Measurements from ENCODE around the gene GRP. TPM values are rescaled to one million over a fixed set of nuclear protein-coding genes. Genes with fewer than 3 reads are reported as not detected.

GRP gene
- polyA plus RNA-seq, result under 1 TPM in 1 of 4 donors, not detected in 3; 0.18 TPM
- long read RNA-seq, donor 1, result 0 reads
- long read RNA-seq, donor 2, result 0 reads
- long read RNA-seq, donor 3, result 0 reads
- long read RNA-seq, donor 4, result 0 reads
- long read RNA-seq, donor 5, partial matches to known transcripts, result 0 of 1 reads
- long read RNA-seq, donor 5, other reads (novel, unspliced or antisense), result 0 of 1 reads
- long read RNA-seq, donor 6, partial matches to known transcripts, result 0 of 1 reads
- long read RNA-seq, donor 6, other reads (novel, unspliced or antisense), result 0 of 1 reads
- long read RNA-seq, donor 7, result 0 reads
- long read RNA-seq, donor 8, partial matches to known transcripts, result 0 of 1 reads
- long read RNA-seq, donor 8, other reads (novel, unspliced or antisense), result 0 of 1 reads
- long read RNA-seq, donor 9, result 0 reads
- long read RNA-seq, donor 10, partial matches to known transcripts, result 0 of 5 reads
- long read RNA-seq, donor 10, other reads (novel, unspliced or antisense), result 0 of 5 reads

DNA sequence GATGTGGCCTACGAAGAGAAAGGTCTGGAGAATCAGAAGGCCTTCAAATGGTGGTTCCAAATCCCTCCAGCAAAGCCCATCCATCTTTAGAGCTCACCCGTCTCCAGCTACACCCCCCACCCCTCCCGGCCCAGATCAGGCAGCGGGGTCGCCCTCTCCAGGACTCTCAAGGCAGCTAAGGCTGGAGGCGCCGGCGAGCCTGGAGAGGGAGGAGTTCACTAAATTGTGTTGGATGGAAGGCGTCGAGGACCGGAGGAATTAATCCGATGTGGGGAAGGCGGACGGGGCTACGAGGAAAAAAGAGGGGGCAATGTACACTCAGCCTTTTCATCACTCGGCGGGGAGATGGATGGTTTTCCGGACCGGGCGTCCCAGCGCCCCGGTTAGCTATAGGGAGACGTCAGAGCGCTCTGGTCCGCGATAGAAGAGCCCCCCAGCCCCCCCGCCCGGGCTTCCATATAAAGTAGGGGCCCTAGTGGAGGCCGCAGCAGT, at the start of gene GRP:
Gene GRP (plus strand): TSS at position 487 of the 492 bp plus-strand sequence. CDS start 108 bp downstream, outside the sequence.
- H3K27me3 ChIP-seq (ENCODE audit: control insufficient read depth in 3 of 3, insufficient read depth in 3 of 3, low read length in 3 of 3), result peaks cover 10 to 65% (median 29%) of the 10 kb centered on the region in 3 donors
- FAIRE-seq (no peak), DNase-seq (no peak)
- H3K9me3 ChIP-seq (ENCODE audit: control insufficient read depth in 2 of 2, insufficient read depth in 1 of 2, low read depth in 1 of 2, low read length in 1 of 2), result no peaks in the 10 kb centered on the region
- no peaks in the 10 kb centered on the region for H3K36me3 ChIP-seq (ENCODE audit: control insufficient read depth in 3 of 3, insufficient read depth in 2 of 3, low read depth in 1 of 3, low read length in 3 of 3)
- no peak within 1 kb of the TSS for H3K27ac ChIP-seq (ENCODE audit: low read depth in 1 of 3, low read length in 2 of 3)
- 4 to 13% (median 8%) methylated on average over 25 to 29 of the region's 29 CpGs for WGBS, 3 donors
- H3K4me3 ChIP-seq (ENCODE audit: low read depth in 1 of 3, low read length in 3 of 3), result no peak within 1 kb of the TSS
- H3K4me1 ChIP-seq (ENCODE audit: control insufficient read depth in 3 of 3, insufficient read depth in 2 of 3, low read depth in 1 of 3, low read length in 2 of 3), result no peaks in the 10 kb centered on the region

DNA sequence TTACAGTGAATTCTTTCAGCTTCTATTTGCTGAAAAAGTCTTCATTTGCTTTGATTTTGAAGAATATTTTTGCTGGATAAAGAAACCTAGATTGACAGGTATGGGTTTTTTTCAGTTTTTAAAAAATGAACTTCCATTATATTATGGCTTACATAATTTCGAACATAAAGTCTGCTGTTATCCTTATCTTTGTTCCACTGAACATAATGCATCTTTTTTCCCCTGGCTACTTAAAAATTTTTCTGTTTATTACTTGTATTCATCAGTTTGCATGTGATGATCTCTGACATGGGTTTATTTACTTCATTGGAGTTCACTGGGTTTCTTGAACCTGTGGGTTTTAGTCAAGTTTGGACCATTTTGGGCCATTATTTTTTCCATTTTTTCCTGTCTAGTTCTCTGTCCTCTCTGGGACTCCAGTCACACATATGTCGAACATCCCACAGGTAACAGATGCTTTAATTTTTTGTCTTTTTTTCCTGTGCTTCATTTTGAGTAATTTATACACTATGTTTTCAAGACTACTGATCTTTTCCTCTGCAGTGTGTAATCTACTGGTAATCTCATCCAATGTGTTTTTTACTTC, 47.2 kb upstream of the GRP start:
- H3K9me3 ChIP-seq (ENCODE audit: control insufficient read depth in 2 of 2, insufficient read depth in 1 of 2, low read depth in 1 of 2, low read length in 1 of 2), result peaks cover 0 to 7% of the 10 kb centered on the region in 2 donors
- FAIRE-seq (no peak), DNase-seq (no peak)
- no peaks in the 10 kb centered on the region for H3K36me3 ChIP-seq (ENCODE audit: control insufficient read depth in 3 of 3, insufficient read depth in 2 of 3, low read depth in 1 of 3, low read length in 3 of 3)
- H3K27me3 ChIP-seq (ENCODE audit: control insufficient read depth in 3 of 3, insufficient read depth in 3 of 3, low read length in 3 of 3), result no peaks in the 10 kb centered on the region
- H3K4me1 ChIP-seq (ENCODE audit: control insufficient read depth in 3 of 3, insufficient read depth in 2 of 3, low read depth in 1 of 3, low read length in 2 of 3), result no peaks in the 10 kb centered on the region
- H3K27ac ChIP-seq (ENCODE audit: low read depth in 1 of 3, low read length in 2 of 3), result no peak overlapping the region
- H3K4me3 ChIP-seq (ENCODE audit: low read depth in 1 of 3, low read length in 3 of 3), result no peak overlapping the region
- 80 to 87% (median 82%) methylated on average over 2 of the region's 2 CpGs for WGBS, 3 donors

DNA sequence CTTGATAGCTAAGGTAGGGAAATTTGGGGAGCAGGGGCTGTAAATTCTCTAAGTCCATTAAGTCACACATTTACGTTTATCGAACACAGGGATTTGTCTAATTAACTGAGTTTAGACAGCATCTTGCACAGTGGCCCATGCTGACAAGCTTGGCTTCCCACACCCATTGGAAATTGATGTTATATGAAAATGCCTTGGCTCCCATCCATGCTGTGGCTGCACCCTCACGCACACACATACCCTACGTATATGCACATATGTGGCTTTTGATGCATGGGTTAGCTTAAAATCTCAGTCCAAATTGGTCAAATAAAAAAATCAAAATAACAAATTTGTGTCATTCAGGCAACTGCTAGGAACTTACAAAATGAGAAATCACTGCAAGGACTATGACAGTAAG, 42.5 kb upstream of the GRP start:
- FAIRE-seq, result no peak
- DNase-seq, result no peak
- H3K4me3 ChIP-seq (ENCODE audit: low read depth in 1 of 3, low read length in 3 of 3), result no peak overlapping the region
- H3K27ac ChIP-seq (ENCODE audit: low read depth in 1 of 3, low read length in 2 of 3), result no peak overlapping the region
- H3K9me3 ChIP-seq (ENCODE audit: control insufficient read depth in 2 of 2, insufficient read depth in 1 of 2, low read depth in 1 of 2, low read length in 1 of 2), result peaks cover 0 to 7% of the 10 kb centered on the region in 2 donors
- no peaks in the 10 kb centered on the region for H3K36me3 ChIP-seq (ENCODE audit: control insufficient read depth in 3 of 3, insufficient read depth in 2 of 3, low read depth in 1 of 3, low read length in 3 of 3)
- H3K27me3 ChIP-seq (ENCODE audit: control insufficient read depth in 3 of 3, insufficient read depth in 3 of 3, low read length in 3 of 3), result peaks cover 0 to 3% (median 3%) of the 10 kb centered on the region in 3 donors
- WGBS, 3 donors, result 87 to 93% (median 90%) methylated on average over 4 of the region's 4 CpGs
- H3K4me1 ChIP-seq (ENCODE audit: control insufficient read depth in 3 of 3, insufficient read depth in 2 of 3, low read depth in 1 of 3, low read length in 2 of 3), result no peaks in the 10 kb centered on the region

DNA sequence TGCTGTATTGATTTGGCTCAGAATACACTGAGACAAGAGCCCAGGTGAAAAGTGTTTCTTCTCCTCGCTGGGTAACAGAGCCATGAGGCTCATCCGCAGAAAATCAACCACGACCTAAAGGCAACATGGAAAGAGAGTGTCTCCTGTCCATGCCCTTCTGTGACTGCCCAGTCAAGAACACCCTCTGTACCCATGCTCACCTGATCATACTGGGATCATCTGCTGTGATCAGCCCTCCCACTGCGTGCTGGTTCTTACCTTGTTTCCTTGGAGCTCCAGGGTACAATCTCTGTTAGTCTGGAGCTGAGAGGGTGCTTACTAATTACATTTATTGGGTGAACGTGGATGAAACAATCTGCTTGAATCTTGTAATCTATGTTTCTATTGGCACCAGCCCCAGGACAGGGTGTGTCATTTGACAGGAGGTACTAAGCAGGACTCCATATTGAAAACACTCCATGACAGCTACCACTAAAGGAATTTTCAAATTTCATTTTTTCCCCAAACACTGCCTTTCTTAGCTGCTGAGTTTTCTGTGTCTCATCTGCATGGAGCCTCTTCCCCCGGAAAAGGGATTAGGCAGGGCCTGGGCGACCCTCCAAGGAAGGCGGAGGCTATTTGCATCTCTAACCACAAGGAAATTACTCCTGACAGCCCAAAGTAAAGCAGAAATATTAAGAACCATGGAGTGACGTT, 39.7 kb upstream of the GRP start:
- Histone ChIP-seq H3K27me3 (ENCODE audit: control insufficient read depth in 3 of 3, insufficient read depth in 3 of 3, low read length in 3 of 3) (peaks cover 0 to 3% (median 3%) of the 10 kb centered on the region in 3 donors), H3K4me1 (ENCODE audit: control insufficient read depth in 3 of 3, insufficient read depth in 2 of 3, low read depth in 1 of 3, low read length in 2 of 3) (no peaks in the 10 kb centered on the region), H3K9me3 (ENCODE audit: control insufficient read depth in 2 of 2, insufficient read depth in 1 of 2, low read depth in 1 of 2, low read length in 1 of 2) (no peaks in the 10 kb centered on the region), H3K27ac (ENCODE audit: low read depth in 1 of 3, low read length in 2 of 3) (no peak overlapping the region), H3K36me3 (ENCODE audit: control insufficient read depth in 3 of 3, insufficient read depth in 2 of 3, low read depth in 1 of 3, low read length in 3 of 3) (no peaks in the 10 kb centered on the region), H3K4me3 (ENCODE audit: low read depth in 1 of 3, low read length in 3 of 3) (no peak overlapping the region)
- FAIRE-seq (no peak), DNase-seq (no peak)
- WGBS, 3 donors, result 57 to 67% (median 66%) methylated on average over 9 of the region's 9 CpGs

DNA sequence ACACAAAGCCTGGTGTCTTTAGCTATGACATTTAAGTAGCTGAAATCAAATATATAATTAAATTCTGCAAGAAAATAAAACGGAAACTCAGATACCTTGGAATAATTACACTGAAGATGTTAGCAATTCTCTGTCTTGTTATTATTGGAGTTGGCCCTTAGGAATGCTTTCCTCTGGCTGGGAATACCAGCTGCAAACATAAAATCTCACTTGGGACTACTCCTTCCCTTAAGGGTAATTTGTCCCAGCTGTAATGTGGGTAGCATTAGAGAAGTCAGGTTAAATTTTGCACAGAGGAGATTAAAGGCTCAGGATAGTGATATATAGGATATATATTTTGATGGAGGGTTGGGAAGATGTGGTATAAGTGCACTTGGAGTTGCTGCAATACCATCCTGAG, 37.3 kb upstream of the GRP start:
- Histone ChIP-seq H3K27me3 (ENCODE audit: control insufficient read depth in 3 of 3, insufficient read depth in 3 of 3, low read length in 3 of 3) (peaks cover 0 to 3% (median 3%) of the 10 kb centered on the region in 3 donors), H3K36me3 (ENCODE audit: control insufficient read depth in 3 of 3, insufficient read depth in 2 of 3, low read depth in 1 of 3, low read length in 3 of 3) (no peaks in the 10 kb centered on the region), H3K9me3 (ENCODE audit: control insufficient read depth in 2 of 2, insufficient read depth in 1 of 2, low read depth in 1 of 2, low read length in 1 of 2) (no peaks in the 10 kb centered on the region), H3K27ac (ENCODE audit: low read depth in 1 of 3, low read length in 2 of 3) (no peak overlapping the region), H3K4me1 (ENCODE audit: control insufficient read depth in 3 of 3, insufficient read depth in 2 of 3, low read depth in 1 of 3, low read length in 2 of 3) (no peaks in the 10 kb centered on the region), H3K4me3 (ENCODE audit: low read depth in 1 of 3, low read length in 3 of 3) (no peak overlapping the region)
- FAIRE-seq, result no peak
- WGBS, 3 donors, result 83 to 91% (median 84%) methylated on average over 1 of the region's 1 CpG
- no peak for DNase-seq

DNA sequence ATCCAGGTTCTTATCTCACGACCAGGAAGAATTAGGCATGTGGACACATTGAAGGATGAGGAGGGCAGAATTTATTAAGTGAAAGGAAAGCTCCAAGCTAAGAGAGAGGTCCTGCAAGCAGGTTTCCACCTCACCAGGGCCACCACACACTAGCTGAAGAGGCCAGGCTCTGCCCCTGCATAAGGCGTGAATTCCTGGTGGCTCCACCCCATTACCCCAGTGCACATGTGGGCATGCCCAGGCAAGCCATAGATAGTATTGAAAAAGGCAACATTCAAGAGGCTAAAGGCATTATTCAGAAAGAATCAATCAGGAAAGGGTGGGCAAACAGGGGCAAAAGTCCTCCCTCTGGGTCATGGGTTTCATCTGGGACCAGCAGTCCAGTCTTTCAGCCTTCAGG, 30.9 kb upstream of the GRP start:
- Histone ChIP-seq H3K27ac (ENCODE audit: low read depth in 1 of 3, low read length in 2 of 3) (no peak overlapping the region), H3K4me1 (ENCODE audit: control insufficient read depth in 3 of 3, insufficient read depth in 2 of 3, low read depth in 1 of 3, low read length in 2 of 3) (no peaks in the 10 kb centered on the region), H3K4me3 (ENCODE audit: low read depth in 1 of 3, low read length in 3 of 3) (no peak overlapping the region), H3K36me3 (ENCODE audit: control insufficient read depth in 3 of 3, insufficient read depth in 2 of 3, low read depth in 1 of 3, low read length in 3 of 3) (no peaks in the 10 kb centered on the region), H3K27me3 (ENCODE audit: control insufficient read depth in 3 of 3, insufficient read depth in 3 of 3, low read length in 3 of 3) (peaks cover 0 to 2% (median 2%) of the 10 kb centered on the region in 3 donors), H3K9me3 (ENCODE audit: control insufficient read depth in 2 of 2, insufficient read depth in 1 of 2, low read depth in 1 of 2, low read length in 1 of 2) (no peaks in the 10 kb centered on the region)
- WGBS, 3 donors, result 60 to 85% (median 66%) methylated on average over 2 of the region's 2 CpGs
- FAIRE-seq, result no peak
- no peak for DNase-seq

DNA sequence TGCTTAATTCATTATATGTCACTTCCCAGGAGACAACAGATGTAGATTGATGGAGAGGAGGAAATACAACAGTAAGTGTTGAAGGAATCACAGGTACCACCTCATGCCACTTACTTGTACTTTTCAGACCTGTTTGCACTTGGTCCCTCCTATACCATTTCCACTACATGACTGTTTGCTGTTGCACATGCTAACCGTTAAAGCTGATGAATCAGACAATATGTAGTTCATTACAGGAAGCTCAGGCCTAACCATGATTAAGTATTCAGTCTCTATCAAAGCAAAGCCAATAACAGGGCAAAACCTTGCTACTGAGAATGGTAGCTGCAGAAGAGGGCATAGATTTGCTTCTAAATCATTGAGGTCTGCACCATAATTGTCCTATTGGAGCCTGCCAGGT, 30.2 kb upstream of the GRP start:
- H3K4me3 ChIP-seq (ENCODE audit: low read depth in 1 of 3, low read length in 3 of 3), result no peak overlapping the region
- DNase-seq (no peak), FAIRE-seq (no peak)
- H3K9me3 ChIP-seq (ENCODE audit: control insufficient read depth in 2 of 2, insufficient read depth in 1 of 2, low read depth in 1 of 2, low read length in 1 of 2), result no peaks in the 10 kb centered on the region
- H3K27ac ChIP-seq (ENCODE audit: low read depth in 1 of 3, low read length in 2 of 3), result no peak overlapping the region
- H3K27me3 ChIP-seq (ENCODE audit: control insufficient read depth in 3 of 3, insufficient read depth in 3 of 3, low read length in 3 of 3), result peaks cover 0 to 2% (median 2%) of the 10 kb centered on the region in 3 donors
- 61 to 79% (median 77%) methylated on average over 1 of the region's 1 CpG for WGBS, 3 donors
- no peaks in the 10 kb centered on the region for H3K4me1 ChIP-seq (ENCODE audit: control insufficient read depth in 3 of 3, insufficient read depth in 2 of 3, low read depth in 1 of 3, low read length in 2 of 3)
- no peaks in the 10 kb centered on the region for H3K36me3 ChIP-seq (ENCODE audit: control insufficient read depth in 3 of 3, insufficient read depth in 2 of 3, low read depth in 1 of 3, low read length in 3 of 3)

DNA sequence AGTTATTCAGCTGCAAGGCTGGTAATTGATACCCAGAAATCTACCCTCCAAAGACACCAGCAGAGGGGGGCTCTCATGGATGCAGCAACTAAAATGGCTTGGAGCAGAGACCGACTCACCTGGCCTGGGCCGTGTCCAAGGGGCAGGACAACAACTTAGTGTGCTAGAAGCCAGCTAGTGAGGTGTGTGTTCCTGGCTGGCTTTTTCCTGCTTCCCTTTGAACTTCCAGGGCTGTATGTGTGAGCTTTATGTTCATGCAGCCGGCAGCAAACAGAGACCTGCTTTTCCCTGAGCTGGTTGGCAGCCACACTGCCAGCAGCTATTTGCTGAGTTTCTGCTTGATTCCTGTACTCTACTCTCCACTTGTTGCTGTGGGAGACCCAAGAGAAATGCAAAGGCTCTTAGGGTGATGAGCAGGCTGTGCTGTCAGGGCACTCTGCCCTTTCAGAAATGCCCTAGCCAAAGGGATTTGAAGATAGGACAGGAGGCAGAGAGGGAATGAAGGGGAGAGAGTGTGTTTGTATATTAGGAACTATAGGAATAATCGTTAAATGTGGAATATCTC, 23.7 kb upstream of the GRP start:
- H3K4me1 ChIP-seq (ENCODE audit: control insufficient read depth in 3 of 3, insufficient read depth in 2 of 3, low read depth in 1 of 3, low read length in 2 of 3), result no peaks in the 10 kb centered on the region
- DNase-seq (no peak), FAIRE-seq (no peak)
- WGBS, 3 donors, result 58 to 74% (median 62%) methylated on average over 4 of the region's 4 CpGs
- peaks cover 0 to 9% (median 2%) of the 10 kb centered on the region in 3 donors for H3K27me3 ChIP-seq (ENCODE audit: control insufficient read depth in 3 of 3, insufficient read depth in 3 of 3, low read length in 3 of 3)
- no peaks in the 10 kb centered on the region for H3K9me3 ChIP-seq (ENCODE audit: control insufficient read depth in 2 of 2, insufficient read depth in 1 of 2, low read depth in 1 of 2, low read length in 1 of 2)
- H3K4me3 ChIP-seq (ENCODE audit: low read depth in 1 of 3, low read length in 3 of 3), result no peak overlapping the region
- H3K36me3 ChIP-seq (ENCODE audit: control insufficient read depth in 3 of 3, insufficient read depth in 2 of 3, low read depth in 1 of 3, low read length in 3 of 3), result no peaks in the 10 kb centered on the region
- no peak overlapping the region for H3K27ac ChIP-seq (ENCODE audit: low read depth in 1 of 3, low read length in 2 of 3)
